Ramos (cell line): ENCODE data around the gene EHD4.

Experiments used
- in situ Hi-C: fragments of 300-500 bp; cut with MboI; formaldehyde crosslinking; loops from one replicate; pipeline ENCODE4 v1.14.3; 2022; ENCODE audit warnings: low sequenced_read_pairs; ENCODE audit not compliant: unreplicated experiment

The EHD4 gene

GRCh38 chr15:41869770-41870688 lies 102.3 kb downstream of the EHD4 start:
- in situ Hi-C loops, result no loop called here

GRCh38 chr15:41868321-41868720 lies 104.0 kb downstream of the EHD4 start:
- in situ Hi-C loops, result no loop called here

GRCh38 chr15:41866872-41867579 lies 105.3 kb downstream of the EHD4 start:
- in situ Hi-C loops, result no loop called here

GRCh38 chr15:41866263-41866703 lies 106.1 kb downstream of the EHD4 start:
- in situ Hi-C loops, result no loop called here

DNA sequence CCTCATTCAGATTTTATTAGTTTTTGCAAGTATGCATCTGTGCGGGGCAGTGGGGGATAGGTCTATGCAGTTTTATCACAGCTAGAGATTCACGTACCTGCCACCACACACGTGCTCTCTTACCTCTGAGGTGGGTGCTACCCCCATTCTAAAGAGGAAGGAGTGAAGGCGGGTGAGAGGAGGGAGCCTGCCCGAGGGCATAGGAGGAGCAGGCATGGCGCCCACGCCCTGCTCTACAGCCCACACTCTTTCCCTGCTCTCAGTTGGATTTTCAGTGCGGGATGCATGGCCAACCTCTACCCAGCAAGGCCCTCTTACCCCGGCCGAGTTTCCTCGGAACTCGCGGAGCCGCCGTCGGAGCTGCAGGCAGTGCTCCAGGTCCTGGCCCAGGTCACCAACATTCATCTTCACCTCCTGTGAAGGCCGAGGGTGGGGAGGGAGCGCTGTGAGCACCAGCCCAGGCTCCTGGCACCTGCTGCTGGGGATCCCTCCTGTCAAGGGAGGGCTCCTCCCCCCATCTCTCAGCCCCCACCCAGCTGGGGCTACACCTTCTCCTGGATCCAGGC lies 106.8 kb downstream of the EHD4 start:
- in situ Hi-C loops, result no loop called here

DNA sequence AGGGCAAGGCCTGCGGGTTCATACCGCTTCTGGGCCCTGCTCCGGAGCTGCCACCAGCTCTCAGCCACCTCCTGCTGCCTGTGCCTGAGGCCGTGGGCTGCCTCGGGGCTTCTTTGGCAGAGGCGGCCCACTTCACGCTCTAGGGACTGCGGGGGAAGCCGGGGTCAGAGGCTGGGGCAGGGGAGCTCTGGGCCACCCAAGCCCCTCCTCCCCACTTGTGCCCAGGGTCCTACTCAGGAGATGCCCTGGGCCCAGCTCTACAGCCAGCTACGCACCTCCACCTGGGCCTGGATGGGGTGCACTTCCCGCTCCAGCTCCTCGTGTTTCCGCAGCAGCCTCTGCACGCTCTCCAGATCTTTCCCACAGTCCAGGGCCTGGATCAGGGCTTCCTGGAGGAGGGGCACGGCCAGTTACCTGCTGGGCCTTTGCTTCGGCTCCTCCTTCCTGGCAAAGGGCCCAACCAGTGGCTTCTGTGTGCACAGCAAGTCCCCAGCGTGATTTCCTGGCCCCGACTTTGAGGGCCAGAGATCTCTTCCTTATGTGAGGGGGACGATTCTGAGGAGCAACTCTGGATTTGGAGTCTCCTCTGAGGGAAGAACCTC lies 109.7 kb downstream of the EHD4 start:
- in situ Hi-C loops, result no loop called here

- in situ Hi-C loops, result no loop called here
Measured at GRCh38 chr15:41861736-41862356, 110.5 kb downstream of the EHD4 start.

DNA sequence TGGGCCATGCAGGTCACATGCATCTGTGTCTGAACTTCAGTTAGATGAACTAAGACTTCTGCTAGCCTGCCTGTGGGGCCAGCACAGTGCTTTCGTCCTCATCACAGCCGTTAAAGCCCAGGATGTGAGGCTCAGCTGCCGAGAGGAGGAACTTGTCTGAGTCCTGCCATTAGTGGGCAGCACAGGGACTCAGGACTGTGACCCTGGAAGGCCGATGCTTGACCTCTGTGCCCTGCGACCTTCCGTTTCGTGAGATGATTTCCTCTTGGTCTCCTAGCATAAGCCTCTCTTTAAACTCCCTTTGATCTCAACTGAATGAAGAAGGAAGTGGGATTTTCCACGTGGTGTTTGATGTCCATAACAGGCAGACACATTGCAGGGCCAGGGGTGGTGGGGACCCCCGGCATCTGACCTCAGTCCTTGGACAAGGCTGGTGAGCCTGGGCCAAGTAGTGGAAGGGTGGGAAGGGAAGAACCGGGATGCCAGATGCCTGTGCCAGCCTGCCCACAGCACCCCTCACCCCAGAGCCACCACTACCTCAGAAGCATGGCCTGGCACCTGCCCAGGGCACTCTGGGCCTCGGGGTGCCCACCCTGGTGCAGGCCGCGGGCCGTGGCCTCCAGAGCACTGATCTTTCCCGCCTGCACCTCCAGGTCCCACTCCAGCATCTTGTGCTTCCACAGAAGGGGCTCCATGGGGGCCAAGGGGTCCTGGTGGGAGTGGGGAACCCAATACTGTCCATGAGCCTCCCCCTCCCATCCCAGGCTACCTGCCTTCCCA lies 112.1 kb downstream of the EHD4 start:
- in situ Hi-C loops, result no loop called here

DNA sequence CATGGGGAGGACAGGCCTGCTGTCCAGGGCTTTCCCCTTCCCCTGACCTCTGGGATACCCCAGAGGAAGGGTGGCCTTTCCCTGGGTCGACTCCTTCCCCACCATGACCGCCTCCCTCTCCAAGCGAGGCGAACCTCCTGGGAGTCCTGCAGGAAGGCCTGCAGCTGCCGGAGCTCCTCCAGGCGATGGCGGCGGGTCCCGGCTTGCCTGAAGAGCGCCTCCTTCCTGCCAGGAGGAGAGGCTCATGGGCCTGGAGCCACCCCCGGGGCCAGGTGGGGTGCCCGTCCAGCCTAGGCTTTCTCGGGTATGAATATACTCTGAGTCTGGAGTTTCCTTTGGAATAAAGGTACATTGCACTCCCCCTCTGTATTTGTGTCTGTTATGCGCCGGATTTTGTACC lies 113.6 kb downstream of the EHD4 start:
- in situ Hi-C loops, result no loop called here

DNA sequence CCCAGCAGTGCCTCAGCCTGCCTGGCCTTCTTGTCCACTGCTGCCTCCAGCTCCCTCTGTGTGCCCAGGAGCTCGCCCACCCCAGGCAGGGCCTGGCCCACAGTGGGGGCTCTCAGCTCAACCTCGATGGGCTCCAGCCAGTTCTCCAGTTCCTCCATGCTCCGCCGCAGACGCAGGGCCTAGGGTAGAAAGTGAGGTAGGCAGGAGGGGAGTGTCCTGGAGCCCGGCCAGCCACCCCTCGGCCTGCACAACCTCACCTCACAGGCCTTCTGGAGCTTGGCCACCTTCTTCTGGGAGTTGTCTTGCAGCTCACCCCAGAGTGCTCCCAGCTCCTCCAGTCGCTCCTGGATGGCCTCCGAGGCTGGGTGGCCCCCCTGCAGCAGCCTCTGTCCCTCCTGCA lies 115.0 kb downstream of the EHD4 start:
- in situ Hi-C loops, result no loop called here

- in situ Hi-C loops, result no loop called here
Measured at GRCh38 chr15:41856716-41857115, 115.6 kb downstream of the EHD4 start.

GRCh38 chr15:41856262-41856661 lies 116.1 kb downstream of the EHD4 start:
- in situ Hi-C loops, result no loop called here

GRCh38 chr15:41855261-41855961 lies 116.9 kb downstream of the EHD4 start:
- in situ Hi-C loops, result no loop called here

DNA sequence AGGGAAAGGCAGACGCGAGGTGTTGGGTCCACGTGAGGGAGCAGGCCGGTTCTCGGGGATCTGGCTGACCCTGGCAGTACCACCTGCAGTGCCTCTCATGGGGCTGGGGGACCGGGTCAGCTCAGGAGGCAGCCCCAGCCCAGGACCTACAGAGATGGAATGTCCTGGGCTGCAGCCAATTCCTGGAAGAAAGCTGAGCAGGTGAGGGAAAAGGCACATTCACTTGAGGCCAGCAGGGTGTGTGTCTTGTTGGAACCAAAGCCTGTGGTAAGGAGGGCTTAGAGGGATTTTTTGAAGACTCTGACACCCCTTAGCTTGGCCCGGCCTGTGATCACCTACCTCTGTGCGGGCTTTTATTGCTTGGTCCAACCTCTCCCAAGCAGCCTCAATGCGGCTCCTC lies 117.9 kb downstream of the EHD4 start:
- in situ Hi-C loops, result no loop called here

DNA sequence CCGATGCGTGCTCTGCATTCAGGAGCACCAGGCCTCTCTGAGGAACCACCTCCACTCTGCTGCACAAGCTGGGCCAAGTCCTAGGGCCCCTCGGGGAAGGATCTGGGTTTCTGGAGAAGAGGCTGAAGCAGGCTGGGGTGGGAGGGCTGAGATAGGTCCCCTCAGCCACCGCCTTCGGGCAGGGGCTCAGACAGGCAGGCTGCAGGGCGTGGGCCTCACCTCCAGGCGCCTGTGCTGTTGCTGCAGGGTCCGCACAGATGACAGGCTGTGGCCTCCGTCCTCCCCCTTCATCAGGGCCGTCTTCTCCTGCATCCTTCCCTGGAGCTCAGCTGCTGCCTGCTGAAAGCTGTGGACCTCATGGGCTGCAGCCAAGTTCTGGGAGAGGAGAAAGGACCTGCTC lies 118.5 kb downstream of the EHD4 start:
- in situ Hi-C loops, result no loop called here

- in situ Hi-C loops, result no loop called here
Measured at GRCh38 chr15:41852736-41853590, 119.4 kb downstream of the EHD4 start.

GRCh38 chr15:41851755-41852370 lies 120.5 kb downstream of the EHD4 start:
- in situ Hi-C loops, result no loop called here

GRCh38 chr15:41851167-41851523 lies 121.2 kb downstream of the EHD4 start:
- in situ Hi-C loops, result no loop called here
